ENCODE results near the gene EFCAB12.
"Not testable (repeated sequence)": the region's sequence is repeated elsewhere in the genome, so short reads cannot be mapped to it uniquely, and the experiment has no call there.

The EFCAB12 gene

DNA sequence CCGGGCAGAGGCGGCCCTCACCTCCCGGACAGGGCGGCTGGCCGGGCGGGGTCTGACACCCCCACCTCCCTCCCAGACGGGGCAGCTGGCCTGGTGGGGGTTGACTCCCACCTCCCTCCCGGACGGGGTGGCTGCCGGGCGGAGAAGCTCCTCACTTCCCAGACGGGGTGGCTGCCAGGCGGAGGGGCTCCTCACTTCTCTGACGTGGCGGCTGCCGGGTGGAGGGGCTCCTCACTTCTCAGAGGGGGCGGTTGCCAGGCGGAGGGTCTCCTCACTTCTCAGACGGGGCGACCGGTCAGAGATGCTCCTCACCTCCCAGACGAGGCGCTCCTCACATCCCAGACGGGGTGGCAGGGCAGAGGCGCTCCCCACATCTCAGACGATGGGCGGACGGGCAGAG lies 65.1 kb downstream of the EFCAB12 start:
- not testable (repeated sequence) for DNase-seq

DNA sequence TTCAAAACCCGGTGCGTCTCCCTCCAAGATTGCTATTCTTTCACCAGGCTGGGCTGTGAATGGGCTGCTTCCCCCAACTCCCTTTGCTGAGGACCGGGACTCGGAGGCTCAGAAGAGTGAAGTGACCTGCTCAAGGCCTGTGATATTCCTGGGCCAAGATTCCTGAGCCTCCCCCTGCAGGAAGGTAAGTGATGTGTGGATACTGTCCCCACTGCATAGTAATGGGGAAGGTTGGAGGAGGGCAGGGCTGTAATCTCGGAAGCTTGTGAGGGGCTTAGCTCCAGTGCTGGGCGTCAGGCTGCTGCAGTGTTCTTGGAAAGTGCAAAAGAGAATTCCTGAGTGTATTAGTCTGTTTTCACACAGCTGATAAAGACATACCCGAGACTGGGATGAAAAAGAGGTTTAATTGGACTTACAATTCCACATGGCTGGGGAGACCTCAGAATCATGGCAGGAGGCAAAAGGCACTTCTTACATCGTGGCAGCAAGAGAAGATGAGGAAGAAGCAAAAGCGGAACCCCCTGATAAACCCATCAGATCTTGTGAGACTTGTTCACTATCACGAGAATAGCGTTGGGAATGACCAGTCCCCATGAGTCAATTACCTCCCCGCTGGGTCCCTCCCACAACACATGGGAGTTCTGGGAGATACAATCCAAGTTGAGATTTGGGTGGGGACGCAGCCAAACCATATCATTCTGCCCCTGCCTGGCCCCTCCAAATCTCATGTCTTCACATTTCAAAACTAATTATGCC lies 67.6 kb downstream of the EFCAB12 start:
- DNase-seq, result no peak

DNA sequence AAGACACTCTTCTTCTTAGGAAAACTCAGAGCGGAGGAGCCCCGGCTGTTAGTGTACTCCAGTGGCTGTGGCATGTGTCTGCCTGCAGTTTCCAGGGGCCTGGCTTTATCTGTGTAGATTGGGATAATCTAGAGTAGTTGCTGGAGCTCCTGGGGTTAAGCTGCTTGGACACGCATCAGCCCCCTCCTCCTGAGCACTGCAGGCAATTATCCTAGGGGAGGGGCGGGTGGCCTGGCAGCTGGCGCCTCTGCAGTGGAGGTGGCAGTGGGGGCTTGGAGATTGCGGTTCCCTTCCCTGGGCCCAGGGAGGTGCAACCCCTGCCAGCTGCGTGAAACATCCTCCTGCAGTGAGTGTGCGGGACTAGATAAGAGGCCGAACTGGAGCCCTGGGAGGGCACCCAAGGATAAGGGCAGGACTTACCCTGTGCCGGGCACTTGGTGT lies 68.2 kb downstream of the EFCAB12 start:
- DNase-seq, result no peak

DNA sequence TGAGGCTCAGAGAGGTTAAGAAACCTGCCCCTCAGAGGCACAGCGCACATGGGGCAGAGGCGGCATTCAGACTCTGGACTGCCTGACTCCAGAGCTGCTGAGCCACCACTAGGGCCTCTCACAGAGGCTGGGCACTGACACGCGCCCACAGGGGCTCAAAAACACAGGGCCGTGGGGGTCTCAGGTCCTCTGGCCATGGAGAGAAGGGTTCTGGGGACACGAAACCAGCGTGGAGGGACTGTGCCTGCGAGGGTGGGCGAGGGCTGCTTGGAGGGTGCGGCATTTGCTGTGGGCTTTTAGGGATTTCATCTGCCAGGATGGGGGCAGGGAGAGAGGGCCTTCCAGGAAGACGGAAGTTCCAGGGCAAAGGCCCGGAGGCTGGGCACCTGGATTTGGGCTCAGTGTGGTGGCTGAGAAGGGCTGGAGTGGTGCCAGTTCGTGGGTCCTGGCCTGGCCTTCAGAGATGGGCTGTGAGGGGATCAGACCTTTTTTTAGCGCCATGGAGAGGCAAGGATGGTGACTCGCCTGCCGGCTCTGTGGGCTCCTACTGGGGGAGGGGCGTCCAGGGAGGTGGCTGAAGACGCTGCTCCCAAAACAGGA lies 69.6 kb downstream of the EFCAB12 start:
- no peak for DNase-seq

DNA sequence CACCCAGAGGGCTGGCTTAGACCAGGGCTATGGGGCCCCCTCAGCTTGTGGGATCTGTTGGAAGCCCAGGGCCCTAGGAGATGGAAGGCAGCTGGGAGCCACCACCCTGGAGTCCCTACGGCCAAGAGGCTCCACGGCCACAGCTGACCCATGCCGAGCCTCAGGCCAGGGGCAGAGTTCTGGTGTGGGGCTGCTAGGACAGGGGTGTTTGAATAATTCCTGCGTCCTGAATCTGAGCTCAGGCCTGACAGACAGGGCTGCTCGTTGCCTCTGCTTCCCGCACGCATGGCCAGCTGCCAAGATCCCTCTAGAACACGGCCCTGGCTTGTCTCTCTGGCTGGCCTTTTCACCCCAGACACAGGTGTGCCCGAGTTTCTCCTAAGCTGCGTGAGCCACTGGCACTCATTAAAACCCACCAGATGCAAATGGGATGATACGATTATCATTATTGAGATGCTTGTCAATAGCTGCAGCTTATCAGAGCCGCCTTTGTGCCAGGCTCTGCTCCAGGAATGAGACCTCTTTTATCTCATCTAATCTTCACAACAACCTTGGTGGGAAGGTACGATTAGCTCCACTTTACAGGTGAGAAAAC lies 70.2 kb downstream of the EFCAB12 start:
- no peak for DNase-seq

DNA sequence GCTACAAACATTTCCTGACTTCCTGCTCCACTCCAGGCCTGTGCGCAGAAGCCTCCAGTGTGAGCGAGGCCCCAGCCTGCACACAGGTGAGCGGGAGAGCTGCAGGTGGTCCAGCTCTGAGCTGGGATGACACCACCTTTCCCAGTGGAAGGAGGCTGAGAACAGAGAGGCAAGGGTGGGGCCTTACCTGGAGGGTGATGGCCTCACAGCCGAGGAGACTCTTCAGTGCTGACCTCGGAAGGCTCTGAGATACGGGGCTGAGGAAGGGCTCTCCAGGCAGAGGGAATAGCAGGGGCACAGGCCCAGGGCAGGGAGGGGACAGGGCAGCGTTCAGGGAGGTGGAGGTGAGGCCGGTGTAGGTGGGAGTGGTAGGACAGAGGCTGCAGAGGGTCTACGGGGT lies 70.8 kb downstream of the EFCAB12 start:
- DNase-seq, result no peak

DNA sequence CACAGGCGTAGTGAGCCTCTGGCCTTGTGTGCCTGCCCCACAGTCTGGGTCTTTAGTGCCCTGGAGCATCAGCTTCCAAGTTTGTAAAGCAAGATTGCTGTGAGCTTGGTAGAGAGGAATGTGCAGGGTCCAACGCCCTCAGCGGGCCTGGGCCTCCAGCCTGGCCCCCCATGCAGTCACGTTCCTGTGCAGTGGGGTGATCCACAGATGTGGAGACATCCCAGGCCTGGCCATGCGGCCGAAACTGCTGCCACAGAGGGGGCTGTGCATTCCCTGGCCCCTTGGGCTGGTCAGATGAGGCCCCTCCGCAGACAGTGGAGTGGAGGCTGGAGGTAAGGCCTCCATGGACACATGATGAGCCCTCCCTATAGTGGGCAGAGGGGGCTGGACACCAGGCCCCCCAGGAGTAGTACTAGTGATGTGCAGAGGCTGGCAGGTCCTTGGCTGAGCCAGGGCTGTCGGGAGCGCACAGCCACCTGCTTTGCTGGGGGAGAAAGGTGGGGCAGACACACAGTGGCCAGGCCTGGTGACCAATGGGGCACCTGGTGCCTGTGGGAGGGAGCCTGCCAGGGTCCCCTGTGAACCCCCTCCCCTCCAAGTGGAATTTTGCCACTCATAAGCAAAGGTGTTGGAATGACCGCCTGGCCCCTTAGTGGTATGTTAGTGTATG lies 71.5 kb downstream of the EFCAB12 start:
- no peak for DNase-seq

DNA sequence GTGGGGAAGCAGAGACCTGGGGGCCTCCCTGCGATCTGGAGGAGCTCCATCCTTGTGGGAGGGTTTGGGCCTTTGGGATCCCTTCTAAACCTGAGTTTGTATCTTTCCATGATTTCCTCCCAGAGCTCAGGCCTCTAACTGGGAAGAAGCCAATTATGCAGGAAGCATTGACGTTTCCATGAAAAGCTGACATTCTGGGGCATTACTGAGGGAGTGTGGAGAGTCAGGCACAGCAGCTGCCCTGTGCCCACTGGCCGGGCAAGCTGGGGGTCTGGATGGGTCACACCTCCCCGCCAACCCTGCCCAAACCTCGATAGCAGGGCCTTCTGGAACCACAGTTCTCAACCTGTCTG lies 74.9 kb downstream of the EFCAB12 start:
- no peak for DNase-seq

DNA sequence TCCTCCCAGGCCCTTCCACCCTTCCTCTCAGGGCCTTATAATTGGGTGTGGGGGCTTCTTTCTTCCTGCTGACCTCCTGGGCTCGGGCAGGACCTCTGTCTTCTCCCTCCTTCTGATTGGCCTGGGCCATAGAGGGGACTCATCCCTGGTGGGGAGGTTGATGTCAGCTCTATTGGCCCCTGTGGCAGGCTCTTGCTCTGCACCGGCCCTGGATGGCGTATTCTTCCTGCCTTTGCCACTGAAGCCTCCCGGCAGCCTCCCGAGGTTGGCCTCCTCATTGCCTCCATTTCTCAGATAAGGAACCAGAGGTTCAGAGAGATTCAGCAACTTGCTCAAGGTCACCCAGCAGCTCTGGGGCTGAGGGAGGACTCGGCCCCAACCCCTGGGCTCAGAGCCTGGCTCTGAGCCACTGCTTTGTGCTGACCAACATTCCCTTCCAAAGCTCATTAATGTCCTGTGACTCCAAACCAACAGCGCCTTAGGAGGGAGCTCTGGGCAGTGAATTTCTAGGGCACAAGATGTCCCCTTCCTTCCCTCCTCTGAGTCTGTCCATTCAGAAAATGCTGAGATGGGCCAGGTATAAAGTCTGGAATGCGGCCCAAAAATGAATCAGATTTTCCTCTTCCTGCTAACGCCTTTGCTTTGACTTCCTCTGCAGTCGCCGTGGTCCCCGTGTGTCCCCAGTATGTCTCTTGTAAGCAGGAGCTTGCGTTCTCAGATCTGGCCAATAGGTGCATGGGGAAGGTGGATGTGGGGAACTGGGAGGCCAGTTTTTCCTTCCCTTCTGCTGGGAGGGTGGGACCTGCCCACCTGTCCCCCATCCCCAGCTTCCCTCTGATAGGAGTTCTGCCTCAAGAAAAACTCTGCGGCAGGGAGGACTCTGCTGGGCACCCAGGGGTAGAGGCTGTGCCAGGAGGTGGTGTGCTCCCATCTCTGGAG lies 75.5 kb downstream of the EFCAB12 start:
- DNase-seq, result no peak

DNA sequence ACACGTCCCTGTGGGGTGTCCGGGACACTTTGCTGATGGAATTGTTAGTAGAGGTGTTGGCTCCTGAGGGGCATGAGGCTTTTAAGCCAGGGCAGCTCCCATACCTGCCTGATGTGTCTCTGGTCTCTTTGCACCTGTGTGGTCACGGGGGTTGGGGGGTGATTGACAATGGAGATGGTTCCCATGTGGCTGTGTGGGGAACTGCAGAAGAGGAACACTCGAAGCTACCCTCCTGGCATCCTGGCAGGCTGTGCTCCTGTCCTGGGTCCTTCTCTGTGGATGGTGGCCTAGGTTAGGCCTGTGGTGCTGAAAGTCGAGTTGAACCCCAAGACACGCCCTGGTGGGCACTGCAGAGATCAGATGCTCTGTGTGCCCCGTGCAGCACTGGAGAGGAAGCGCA lies 76.4 kb downstream of the EFCAB12 start:
- DNase-seq, result no peak
